Activated naive CD8-positive, alpha-beta T cell treated with anti-CD3 and anti-CD28 coated beads, Interleukin-2, amount 10 ng/mL, durations not matched to agents 7 days and 5 days (primary cell): ENCODE results near the gene NCK2. TPM values are rescaled to one million over a fixed set of nuclear protein-coding genes. Genes with fewer than 3 reads are reported as not detected.

ENCODE experiments used
- ATAC-seq: fragments of 150-1000 bp; cut with Tn5 transposase; one replicate; pipeline ENCODE4 v1.10.0; 2021; ENCODE audit warnings: low read depth, moderate library complexity
- POLR2A ChIA-PET: fragments of 350-600 bp; sonication (Branson Sonifier 250); formaldehyde crosslinking; loops from one replicate; lab custom pipeline; 2021; ENCODE audit warnings: antibody characterized with exemption; lab: Charles Lee
- DNase-seq: peaks from one replicate; pipeline ENCODE4 v3.0.0; 2021
- H3K27ac Mint-ChIP-seq: one replicate; pipeline ENCODE4 v1.8.0; 2022; ENCODE audit warnings: mild to moderate bottlenecking, mixed read lengths
- H3K27me3 Mint-ChIP-seq: one replicate; pipeline ENCODE4 v1.8.0; 2022; ENCODE audit warnings: mild to moderate bottlenecking, moderate library complexity, mixed read lengths
- H3K36me3 Mint-ChIP-seq: one replicate; pipeline ENCODE4 v1.8.0; 2021; ENCODE audit warnings: mild to moderate bottlenecking, mixed read lengths
- H3K4me1 Mint-ChIP-seq: one replicate; pipeline ENCODE4 v1.8.0; 2021; ENCODE audit warnings: mixed read lengths
- H3K4me3 Mint-ChIP-seq: one replicate; pipeline ENCODE4 v1.8.0; 2022; ENCODE audit warnings: mild to moderate bottlenecking, moderate library complexity, mixed read lengths
- H3K9me3 Mint-ChIP-seq: one replicate; pipeline ENCODE4 v1.8.0; 2021; ENCODE audit warnings: mixed read lengths
- total RNA-seq, 2 experiments: library from RNA; stranded (reverse); gene quantifications; one replicate each; pipeline ENCODE4 v1.2.3, GENCODE V29; 2021

Gene NCK2
- total RNA-seq, 2 experiments from 2014 or later = 69.6 to 70.0 TPM

DNA sequence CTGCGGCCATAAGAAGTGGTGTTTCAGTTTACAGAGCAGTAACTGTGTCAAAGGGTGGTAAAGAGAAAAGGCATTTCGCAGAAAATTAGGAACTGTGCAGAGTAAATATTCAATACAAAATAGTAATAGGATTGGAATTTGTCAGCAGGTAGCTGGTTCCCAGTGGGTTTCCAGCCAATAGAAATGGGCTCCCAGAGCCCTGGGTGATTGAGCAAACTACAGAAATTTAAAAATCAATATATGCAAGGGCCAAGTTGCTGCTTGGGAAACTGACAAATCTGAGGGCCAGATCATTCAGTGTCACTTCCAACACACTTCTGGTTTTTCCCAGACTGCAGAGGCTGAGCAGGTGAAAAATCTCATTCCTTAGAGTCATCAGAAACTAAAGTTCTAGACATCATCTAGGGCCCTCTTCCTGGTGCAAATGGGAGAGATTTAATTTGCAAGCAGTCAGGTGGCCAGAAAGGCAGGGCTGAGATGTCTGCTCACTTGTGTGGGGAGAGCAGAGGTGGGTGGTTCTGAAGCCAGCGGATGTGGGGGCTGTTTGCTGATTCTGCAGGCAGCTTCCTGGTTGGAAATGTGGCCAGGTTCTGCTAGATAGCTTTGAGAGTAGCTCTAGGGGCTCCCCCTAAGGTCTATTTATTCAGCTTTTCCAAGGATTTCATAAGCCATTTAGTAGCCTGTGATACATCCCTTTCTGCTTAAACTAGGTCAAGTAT is 182.4 kb downstream of the NCK2 start:
- no peaks in the 10 kb centered on the region for H3K27me3 Mint-ChIP-seq
- DNase-seq (peak; percentile 72), ATAC-seq (peak; percentile 86)
- peak overlapping the region; percentile 90 for H3K27ac Mint-ChIP-seq
- peaks cover 5% of the 10 kb centered on the region for H3K36me3 Mint-ChIP-seq
- H3K4me1 Mint-ChIP-seq = peaks cover 45% of the 10 kb centered on the region
- H3K4me3 Mint-ChIP-seq = peak overlapping the region; percentile 24
- POLR2A ChIA-PET = interaction anchor here (0.9 to 1.4 kb wide), 5 partner anchors 8 to 168 kb away, joined by 3 to 4 read pairs (median 3); no protein-coding TSS in a partner anchor
- peaks cover 3% of the 10 kb centered on the region for H3K9me3 Mint-ChIP-seq

DNA sequence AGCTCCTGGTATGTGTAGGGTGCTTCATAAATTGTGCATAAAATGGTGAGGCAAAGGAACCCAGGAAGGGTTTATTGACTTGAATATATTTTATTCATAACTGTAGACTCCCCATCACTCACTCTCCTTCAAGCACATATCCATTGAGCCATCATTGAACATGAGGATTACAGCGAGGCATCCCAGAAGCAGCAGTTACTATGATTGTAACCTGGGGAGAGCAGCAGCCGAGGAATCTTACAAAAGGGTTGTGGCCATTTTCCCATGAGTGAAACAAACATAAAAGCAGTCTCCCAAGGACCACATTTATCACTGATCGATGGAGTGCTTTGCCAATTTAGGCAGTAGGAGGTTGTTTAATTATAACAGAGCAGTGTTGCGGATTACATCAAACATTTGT is 183.4 kb downstream of the NCK2 start:
- peaks cover 46% of the 10 kb centered on the region for H3K4me1 Mint-ChIP-seq
- peaks cover 3% of the 10 kb centered on the region for H3K9me3 Mint-ChIP-seq
- peaks cover 3% of the 10 kb centered on the region for H3K36me3 Mint-ChIP-seq
- DNase-seq = no peak
- H3K27ac Mint-ChIP-seq = peak overlapping the region; percentile 45
- no peaks in the 10 kb centered on the region for H3K27me3 Mint-ChIP-seq
- POLR2A ChIA-PET = interaction anchor here (1.1 to 1.4 kb wide), 2 partner anchors 11 to 167 kb away, joined by 4 read pairs; no protein-coding TSS in a partner anchor
- ATAC-seq = no peak
- H3K4me3 Mint-ChIP-seq = no peak overlapping the region

DNA sequence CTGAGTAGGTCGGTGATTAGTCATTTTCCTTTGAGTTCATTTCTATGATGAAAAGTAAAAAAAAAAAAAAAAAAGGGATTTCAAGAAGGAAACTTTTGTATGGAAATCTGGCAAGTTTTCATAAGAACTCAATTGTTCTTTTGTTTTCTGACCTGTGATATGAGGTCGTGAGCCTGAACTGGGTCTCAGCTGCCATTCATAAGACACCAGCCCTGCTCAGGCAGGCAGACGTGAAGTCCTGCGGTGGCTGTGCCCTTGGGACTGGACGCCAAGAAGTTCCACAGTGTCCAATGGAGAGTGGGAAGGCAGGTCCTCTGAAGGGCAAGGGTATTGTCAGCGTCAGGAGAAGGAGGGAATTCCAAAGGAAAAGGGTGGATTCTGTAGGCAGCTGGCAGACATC is 183.9 kb downstream of the NCK2 start:
- DNase-seq = no peak
- POLR2A ChIA-PET = interaction anchor here (1.4 to 1.9 kb wide), 2 partner anchors 166 to 168 kb away, joined by 3 to 5 read pairs; no protein-coding TSS in a partner anchor
- Mint-ChIP-seq H3K4me1 (peaks cover 46% of the 10 kb centered on the region), H3K27me3 (no peaks in the 10 kb centered on the region), H3K27ac (peak overlapping the region; percentile 77), H3K36me3 (peaks cover 5% of the 10 kb centered on the region), H3K4me3 (no peak overlapping the region), H3K9me3 (peaks cover 5% of the 10 kb centered on the region)
- no peak for ATAC-seq

- peak overlapping the region; percentile 80 for H3K27ac Mint-ChIP-seq
- H3K4me3 Mint-ChIP-seq = peak overlapping the region; percentile 67
- H3K4me1 Mint-ChIP-seq = peaks cover 52% of the 10 kb centered on the region
Measured at GRCh38 chr2:105929516-105929915, 184.8 kb downstream of the NCK2 start.

DNA sequence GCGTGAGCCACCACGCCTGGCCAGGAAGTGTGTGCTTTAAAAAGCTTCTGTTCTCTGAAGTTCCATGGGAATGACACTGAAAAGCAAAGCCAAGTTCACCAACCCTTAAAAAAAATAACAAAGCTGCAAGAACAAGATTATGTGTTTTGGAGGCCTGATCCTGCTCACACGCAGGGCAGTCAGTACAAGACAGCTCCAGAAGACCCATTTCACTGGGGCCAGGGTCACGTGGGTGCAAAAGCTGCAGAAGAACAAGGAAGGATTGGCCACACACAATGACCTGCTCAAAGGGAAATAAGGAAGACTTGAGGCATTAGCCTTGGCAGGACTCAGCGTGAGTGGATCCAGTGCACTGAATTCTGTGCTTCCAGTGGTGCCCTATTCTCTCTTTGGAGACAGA is 187.9 kb downstream of the NCK2 start:
- peaks cover 35% of the 10 kb centered on the region for H3K4me1 Mint-ChIP-seq
- H3K36me3 Mint-ChIP-seq = peaks cover 10% of the 10 kb centered on the region
- ATAC-seq = no peak
- no peak overlapping the region for H3K4me3 Mint-ChIP-seq
- no peak for DNase-seq
- no peaks in the 10 kb centered on the region for H3K27me3 Mint-ChIP-seq
- H3K27ac Mint-ChIP-seq = peak overlapping the region; percentile 19
- POLR2A ChIA-PET = interaction anchor here (0.7 kb wide), 1 partner anchor 577 kb away, joined by 3 read pairs; no protein-coding TSS in a partner anchor
- H3K9me3 Mint-ChIP-seq = peaks cover 8% of the 10 kb centered on the region

More at GRCh38 chr2:105929516-105929915, 184.8 kb downstream of the NCK2 start:
- Mint-ChIP-seq H3K27me3 (no peaks in the 10 kb centered on the region), H3K36me3 (peaks cover 10% of the 10 kb centered on the region), H3K9me3 (peaks cover 8% of the 10 kb centered on the region)
- ATAC-seq (peak; percentile 77), DNase-seq (peak; percentile 43)
- POLR2A ChIA-PET = interaction anchor here (1.0 to 1.9 kb wide), 3 partner anchors 136 to 167 kb away, joined by 3 to 6 read pairs (median 5); no protein-coding TSS in a partner anchor

- Mint-ChIP-seq H3K9me3 (peaks cover 12% of the 10 kb centered on the region), H3K4me3 (peak overlapping the region; percentile 18), H3K4me1 (peaks cover 22% of the 10 kb centered on the region), H3K27ac (no peak overlapping the region), H3K27me3 (no peaks in the 10 kb centered on the region), H3K36me3 (peaks cover 11% of the 10 kb centered on the region)
- POLR2A ChIA-PET = interaction anchor here (1.0 to 1.5 kb wide), 3 partner anchors 71 to 226 kb away, joined by 3 to 5 read pairs (median 4); no protein-coding TSS in a partner anchor
- ATAC-seq (no peak), DNase-seq (no peak)
Measured at GRCh38 chr2:105933906-105934305, 189.2 kb downstream of the NCK2 start.

GRCh38 chr2:105934467-105934866 is 189.8 kb downstream of the NCK2 start:
- DNase-seq (peak; percentile 47), ATAC-seq (peak; percentile 82)
- H3K9me3 Mint-ChIP-seq = peaks cover 15% of the 10 kb centered on the region
- H3K36me3 Mint-ChIP-seq = peaks cover 14% of the 10 kb centered on the region
- peak overlapping the region; percentile 64 for H3K4me3 Mint-ChIP-seq
- H3K27ac Mint-ChIP-seq = no peak overlapping the region
- no peaks in the 10 kb centered on the region for H3K27me3 Mint-ChIP-seq
- POLR2A ChIA-PET = interaction anchor here (1.0 to 1.5 kb wide), 3 partner anchors 71 to 226 kb away, joined by 3 to 5 read pairs (median 4); no protein-coding TSS in a partner anchor
- H3K4me1 Mint-ChIP-seq = peaks cover 17% of the 10 kb centered on the region

GRCh38 chr2:105935063-105935462 is 190.4 kb downstream of the NCK2 start:
- peaks cover 13% of the 10 kb centered on the region for H3K4me1 Mint-ChIP-seq
- peaks cover 16% of the 10 kb centered on the region for H3K9me3 Mint-ChIP-seq
- POLR2A ChIA-PET = interaction anchor here (0.5 to 1.5 kb wide), 4 partner anchors 72 to 225 kb away, joined by 3 to 5 read pairs (median 4); no protein-coding TSS in a partner anchor
- H3K4me3 Mint-ChIP-seq = no peak overlapping the region
- peak; percentile 62 for ATAC-seq
- DNase-seq = no peak
- peaks cover 15% of the 10 kb centered on the region for H3K36me3 Mint-ChIP-seq
- no peak overlapping the region for H3K27ac Mint-ChIP-seq
- H3K27me3 Mint-ChIP-seq = no peaks in the 10 kb centered on the region

DNA sequence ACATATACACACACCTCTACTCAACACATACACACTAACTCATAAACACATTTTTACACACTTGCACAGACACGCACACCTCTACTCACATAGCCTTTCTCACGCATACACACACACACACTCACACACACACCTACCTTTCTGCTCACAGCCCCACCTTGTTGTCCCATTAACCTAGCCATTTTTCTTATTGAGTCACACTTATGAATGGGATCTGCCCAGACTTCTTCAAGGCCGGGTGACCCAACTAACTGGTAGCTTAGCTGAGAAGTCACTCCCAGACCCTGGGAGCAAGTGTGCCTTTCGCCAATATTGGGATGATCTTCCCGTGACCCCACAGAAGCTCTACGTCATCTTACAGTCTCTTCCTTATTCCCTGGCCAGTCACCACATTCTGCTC is 192.2 kb downstream of the NCK2 start:
- Mint-ChIP-seq H3K27me3 (no peaks in the 10 kb centered on the region), H3K9me3 (peaks cover 20% of the 10 kb centered on the region), H3K4me3 (no peak overlapping the region), H3K27ac (no peak overlapping the region), H3K36me3 (peaks cover 15% of the 10 kb centered on the region), H3K4me1 (peaks cover 7% of the 10 kb centered on the region)
- ATAC-seq = no peak
- POLR2A ChIA-PET = no interaction called here
- no peak for DNase-seq

GRCh38 chr2:105937498-105938097 is 192.9 kb downstream of the NCK2 start:
- no peak for DNase-seq
- Mint-ChIP-seq H3K4me1 (peaks cover 7% of the 10 kb centered on the region), H3K9me3 (peaks cover 22% of the 10 kb centered on the region), H3K4me3 (no peak overlapping the region), H3K36me3 (peaks cover 14% of the 10 kb centered on the region), H3K27me3 (no peaks in the 10 kb centered on the region), H3K27ac (no peak overlapping the region)
- POLR2A ChIA-PET = no interaction called here
- no peak for ATAC-seq
